ENCODE data around the gene RPN2. TPM values are rescaled to one million over a fixed set of nuclear protein-coding genes. Genes with fewer than 3 reads are reported as not detected.

Gene RPN2
- total RNA-seq, 2 experiments from 2014 or later: 110 to 138 TPM

GRCh38 chr20:37165031-37165430 is 14.1 kb upstream of the RPN2 start:
- no peak overlapping the region for H2AFZ ChIP-seq (ENCODE audit: low read length)
- H3K36me3 ChIP-seq (ENCODE audit: insufficient read depth, low read length): no peaks in the 10 kb centered on the region
- ChIA-PET POLR2A (interaction anchor here (0.6 kb wide), 1 partner anchor 161 kb away, joined by 5 read pairs; no protein-coding TSS in a partner anchor), CTCF (ENCODE audit: unreplicated experiment) (no interaction called here)
- H4K20me1 ChIP-seq (ENCODE audit: insufficient read depth, low read length): no peaks in the 10 kb centered on the region
- H3K79me2 ChIP-seq (ENCODE audit: insufficient read depth, low read depth, low read length): no peaks in the 10 kb centered on the region
- H3K27ac ChIP-seq (ENCODE audit: low read depth, low read length, poor library complexity, severe bottlenecking): no peak overlapping the region
- intact Hi-C loops (cut with micrococcal nuclease; ENCODE audit: unreplicated experiment): no loop called here
- H3K4me1 ChIP-seq (ENCODE audit: insufficient read depth, low read length, poor library complexity, severe bottlenecking): no peaks in the 10 kb centered on the region
- H3K4me3 ChIP-seq (ENCODE audit: low read depth, low read length, poor library complexity, severe bottlenecking): no peak overlapping the region
- TF ChIP-seq CTCF (conservative IDR thresholded peaks at IDR 0.05; ENCODE audit: low read length) (no peak), EZH2phosphoT487 (IDR thresholded peaks at IDR 0.05; ENCODE audit: borderline replicate concordance, low read depth, low read length) (no peak)
- H3K4me2 ChIP-seq (ENCODE audit: low read length): no peak overlapping the region
- no TSS peak for BruUV-seq (replicated peaks)
- no peak for DNase-seq (ENCODE audit: low spot score)
- no peaks in the 10 kb centered on the region for H3K9me3 ChIP-seq (ENCODE audit: low read length)
- no peaks in the 10 kb centered on the region for H3K9me2 ChIP-seq (ENCODE audit: insufficient read depth, low read length)

GRCh38 chr20:37166867-37167266 is 12.3 kb upstream of the RPN2 start:
- Histone ChIP-seq H3K36me3 (ENCODE audit: insufficient read depth, low read length) (no peaks in the 10 kb centered on the region), H3K4me1 (ENCODE audit: insufficient read depth, low read length, poor library complexity, severe bottlenecking) (no peaks in the 10 kb centered on the region), H3K27ac (ENCODE audit: low read depth, low read length, poor library complexity, severe bottlenecking) (no peak overlapping the region), H4K20me1 (ENCODE audit: insufficient read depth, low read length) (no peaks in the 10 kb centered on the region), H3K79me2 (ENCODE audit: insufficient read depth, low read depth, low read length) (no peaks in the 10 kb centered on the region), H3K9me2 (ENCODE audit: insufficient read depth, low read length) (no peaks in the 10 kb centered on the region), H3K4me2 (ENCODE audit: low read length) (no peak overlapping the region), H2AFZ (ENCODE audit: low read length) (no peak overlapping the region), H3K9me3 (ENCODE audit: low read length) (no peaks in the 10 kb centered on the region), H3K4me3 (ENCODE audit: low read depth, low read length, poor library complexity, severe bottlenecking) (no peak overlapping the region)
- DNase-seq (ENCODE audit: low spot score): no peak
- no peak for TF ChIP-seq CTCF (conservative IDR thresholded peaks at IDR 0.05; ENCODE audit: low read length)
- no peak for TF ChIP-seq EZH2phosphoT487 (IDR thresholded peaks at IDR 0.05; ENCODE audit: borderline replicate concordance, low read depth, low read length)
- intact Hi-C loops (cut with micrococcal nuclease; ENCODE audit: unreplicated experiment): no loop called here
- POLR2A ChIA-PET: no interaction called here
- CTCF ChIA-PET (ENCODE audit: unreplicated experiment): interaction anchor here (0.6 to 0.7 kb wide), 2 partner anchors 331 to 358 kb away, joined by 3 read pairs; no protein-coding TSS in a partner anchor
- no TSS peak for BruUV-seq (replicated peaks)

- ChIA-PET CTCF (ENCODE audit: unreplicated experiment) (no interaction called here), POLR2A (interaction anchor here (1.1 kb wide), 1 partner anchor 77 kb away, joined by 3 read pairs; the partner anchor contains the start of gene RBL1)
- no TSS peak for BruUV-seq (replicated peaks)
- Histone ChIP-seq H3K36me3 (ENCODE audit: insufficient read depth, low read length) (no peaks in the 10 kb centered on the region), H3K79me2 (ENCODE audit: insufficient read depth, low read depth, low read length) (peaks cover 4% of the 10 kb centered on the region; the same call in 1 of the 2 replicates), H3K4me1 (ENCODE audit: insufficient read depth, low read length, poor library complexity, severe bottlenecking) (peaks cover 15% of the 10 kb centered on the region), H3K9me2 (ENCODE audit: insufficient read depth, low read length) (no peaks in the 10 kb centered on the region), H3K27ac (ENCODE audit: low read depth, low read length, poor library complexity, severe bottlenecking) (no peak overlapping the region), H2AFZ (ENCODE audit: low read length) (no peak overlapping the region), H3K4me3 (ENCODE audit: low read depth, low read length, poor library complexity, severe bottlenecking) (no peak overlapping the region), H3K4me2 (ENCODE audit: low read length) (no peak overlapping the region), H3K9me3 (ENCODE audit: low read length) (no peaks in the 10 kb centered on the region), H4K20me1 (ENCODE audit: insufficient read depth, low read length) (no peaks in the 10 kb centered on the region)
- DNase-seq (ENCODE audit: low spot score): no peak
- intact Hi-C loops (cut with micrococcal nuclease; ENCODE audit: unreplicated experiment): no loop called here
- TF ChIP-seq EZH2phosphoT487 (IDR thresholded peaks at IDR 0.05; ENCODE audit: borderline replicate concordance, low read depth, low read length): no peak
- no peak for TF ChIP-seq CTCF (conservative IDR thresholded peaks at IDR 0.05; ENCODE audit: low read length)
These were observed 6.3 kb upstream of the RPN2 start for GRCh38 chr20:37172836-37173235.
